ENCODE measurements around the gene AFF2. TPM values are rescaled to one million over a fixed set of nuclear protein-coding genes. Genes with fewer than 3 reads are reported as not detected.

Gene AFF2
- total and polyA plus RNA-seq, 8 donors, result 0.04 to 0.93 (median 0.41) TPM

DNA sequence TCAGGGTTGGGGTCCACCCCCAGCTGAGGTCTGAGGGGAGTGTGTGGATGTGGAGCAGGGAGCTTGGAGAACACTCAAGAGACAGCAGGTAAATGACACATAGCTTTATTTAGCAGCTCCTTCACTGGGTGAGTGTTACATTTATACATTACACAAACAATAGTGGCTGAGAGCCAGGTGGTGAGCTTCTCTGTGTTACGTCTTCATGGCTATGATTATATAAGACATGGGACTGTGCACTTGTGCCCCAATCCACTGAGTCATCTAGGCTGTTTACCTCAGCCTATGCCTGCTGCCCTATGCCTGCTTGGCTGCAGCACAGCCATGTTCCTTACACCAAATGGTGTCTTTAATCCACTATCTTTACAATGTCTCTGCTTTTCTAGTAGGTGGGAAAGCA lies 459.6 kb downstream of the AFF2 start:
- FAIRE-seq, result no peak
- TF ChIP-seq, protein P1, sequence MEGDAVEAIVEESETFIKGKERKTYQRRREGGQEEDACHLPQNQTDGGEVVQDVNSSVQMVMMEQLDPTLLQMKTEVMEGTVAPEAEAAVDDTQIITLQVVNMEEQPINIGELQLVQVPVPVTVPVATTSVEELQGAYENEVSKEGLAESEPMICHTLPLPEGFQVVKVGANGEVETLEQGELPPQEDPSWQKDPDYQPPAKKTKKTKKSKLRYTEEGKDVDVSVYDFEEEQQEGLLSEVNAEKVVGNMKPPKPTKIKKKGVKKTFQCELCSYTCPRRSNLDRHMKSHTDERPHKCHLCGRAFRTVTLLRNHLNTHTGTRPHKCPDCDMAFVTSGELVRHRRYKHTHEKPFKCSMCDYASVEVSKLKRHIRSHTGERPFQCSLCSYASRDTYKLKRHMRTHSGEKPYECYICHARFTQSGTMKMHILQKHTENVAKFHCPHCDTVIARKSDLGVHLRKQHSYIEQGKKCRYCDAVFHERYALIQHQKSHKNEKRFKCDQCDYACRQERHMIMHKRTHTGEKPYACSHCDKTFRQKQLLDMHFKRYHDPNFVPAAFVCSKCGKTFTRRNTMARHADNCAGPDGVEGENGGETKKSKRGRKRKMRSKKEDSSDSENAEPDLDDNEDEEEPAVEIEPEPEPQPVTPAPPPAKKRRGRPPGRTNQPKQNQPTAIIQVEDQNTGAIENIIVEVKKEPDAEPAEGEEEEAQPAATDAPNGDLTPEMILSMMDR (IDR thresholded peaks at IDR 0.05), result no peak
- Histone ChIP-seq H3K27me3 (peaks cover 0 to 4% (median 0%) of the 10 kb centered on the region in 4 donors), H3K4me3 (no peak overlapping the region), H3K36me3 (no peaks in the 10 kb centered on the region), H3K27ac (no peak overlapping the region), H3K9me3 (no peaks in the 10 kb centered on the region), H3K4me1 (no peaks in the 10 kb centered on the region)
- intact Hi-C loops (cut with DNase I), result no loop called here
- ATAC-seq, result no peak
- DNase-seq, result no peak
- WGBS, 2 donors, result 31 to 55% methylated on average over 1 of the region's 1 CpG

DNA sequence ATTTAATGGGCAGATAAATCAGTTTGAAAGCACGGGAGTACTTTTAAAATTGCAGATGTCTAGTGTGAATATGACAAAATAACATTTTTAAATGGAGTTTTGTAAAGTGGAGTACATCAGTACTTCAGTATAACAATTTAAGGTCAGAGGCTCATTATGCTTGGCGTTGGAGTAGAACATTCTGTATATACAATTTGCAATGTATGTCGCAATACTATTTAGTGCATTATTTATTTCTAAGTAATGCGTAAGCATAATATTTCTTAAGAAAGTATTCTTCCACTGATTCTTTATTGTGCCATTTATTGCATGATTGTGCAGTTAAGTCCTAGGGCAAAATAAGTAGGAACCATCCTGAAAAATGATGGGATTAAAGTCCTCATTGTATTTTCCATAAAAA lies 461.6 kb downstream of the AFF2 start:
- Histone ChIP-seq H3K9me3 (no peaks in the 10 kb centered on the region), H3K27ac (no peak overlapping the region), H3K4me3 (no peak overlapping the region), H3K27me3 (peaks cover 0 to 4% (median 0%) of the 10 kb centered on the region in 4 donors), H3K36me3 (no peaks in the 10 kb centered on the region), H3K4me1 (no peaks in the 10 kb centered on the region)
- no peak for DNase-seq
- intact Hi-C loops (cut with DNase I), result no loop called here
- ATAC-seq, result no peak
- FAIRE-seq, result no peak
- WGBS, 2 donors, result 72 to 74% methylated on average over 4 of the region's 4 CpGs
- TF ChIP-seq, protein P1 (IDR thresholded peaks at IDR 0.05), result no peak

DNA sequence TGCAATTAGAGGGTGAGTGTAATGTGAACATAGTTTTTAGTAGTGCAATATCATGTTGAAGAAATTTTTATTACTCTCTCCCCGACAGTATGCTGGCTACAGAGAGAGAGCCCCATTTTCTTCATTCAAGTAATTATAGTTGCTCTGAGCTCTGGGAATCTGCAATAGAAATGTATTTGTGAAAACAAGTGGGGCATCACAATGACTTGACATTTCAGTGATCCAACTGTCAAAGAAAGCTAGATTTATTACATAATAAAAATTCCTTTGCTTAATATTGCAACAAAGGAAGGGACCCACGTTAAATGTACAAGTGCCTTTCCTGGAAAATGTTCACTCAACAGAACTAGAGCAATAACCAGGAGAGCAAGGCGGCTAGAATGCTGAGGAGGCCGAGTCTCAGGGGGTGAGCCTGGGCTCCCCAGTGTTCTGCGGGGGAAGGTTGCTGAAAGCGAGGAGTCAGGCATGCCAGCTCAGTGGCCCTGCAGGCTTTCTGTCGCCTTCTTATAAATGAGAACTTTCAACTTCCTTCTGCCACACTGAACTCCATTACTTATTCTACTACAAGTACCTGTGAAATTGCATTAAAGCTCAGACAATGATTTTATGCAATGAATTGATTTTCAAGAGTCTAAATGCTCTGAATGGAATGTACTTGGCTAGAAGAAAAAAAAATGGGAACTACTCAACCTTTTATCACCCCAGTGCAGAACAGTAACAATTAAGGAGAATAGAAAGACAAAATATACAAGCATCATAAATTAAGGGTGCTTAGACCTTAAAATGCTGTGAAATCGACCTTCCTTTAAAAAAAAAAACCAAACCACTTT lies 476.4 kb downstream of the AFF2 start:
- no peaks in the 10 kb centered on the region for H3K9me3 ChIP-seq
- intact Hi-C loops (cut with DNase I), result no loop called here
- H3K27me3 ChIP-seq, result peaks cover 0 to 6% (median 1%) of the 10 kb centered on the region in 4 donors
- TF ChIP-seq, protein P1 (IDR thresholded peaks at IDR 0.05), result no peak
- no peak overlapping the region for H3K27ac ChIP-seq
- 37 to 41% methylated on average over 8 of the region's 8 CpGs for WGBS, 2 donors
- H3K4me3 ChIP-seq, result no peak overlapping the region
- FAIRE-seq (no peak), DNase-seq (no peak), ATAC-seq (no peak)
- no peaks in the 10 kb centered on the region for H3K4me1 ChIP-seq
- no peaks in the 10 kb centered on the region for H3K36me3 ChIP-seq

DNA sequence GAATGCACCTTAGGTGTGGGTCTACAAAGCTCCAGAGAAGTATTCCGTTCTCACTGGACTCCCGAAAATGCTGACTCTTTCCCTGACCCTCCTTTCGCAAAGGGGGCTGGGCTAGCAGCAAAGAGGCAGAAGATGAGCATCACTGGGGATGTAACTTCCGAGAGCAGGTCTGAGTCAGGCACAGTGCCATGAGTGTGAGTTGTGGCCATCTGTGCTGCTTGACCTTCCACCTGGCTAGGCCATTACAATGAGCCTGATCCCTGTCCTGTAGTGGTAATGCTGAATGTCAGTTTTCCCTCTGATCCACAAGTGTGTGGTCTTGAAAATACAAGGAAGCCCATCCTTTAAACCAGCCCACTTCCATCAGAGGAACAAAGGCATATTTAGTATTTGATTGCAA lies 479.4 kb downstream of the AFF2 start:
- Histone ChIP-seq H3K9me3 (no peaks in the 10 kb centered on the region), H3K27me3 (peaks cover 0 to 6% (median 1%) of the 10 kb centered on the region in 4 donors), H3K4me1 (no peaks in the 10 kb centered on the region), H3K27ac (no peak overlapping the region), H3K36me3 (no peaks in the 10 kb centered on the region), H3K4me3 (no peak overlapping the region)
- 68 to 72% methylated on average over 4 of the region's 4 CpGs for WGBS, 2 donors
- DNase-seq (no peak), ATAC-seq (no peak), FAIRE-seq (no peak)
- intact Hi-C loops (cut with DNase I), result no loop called here
- TF ChIP-seq, protein P1 (IDR thresholded peaks at IDR 0.05), result no peak

DNA sequence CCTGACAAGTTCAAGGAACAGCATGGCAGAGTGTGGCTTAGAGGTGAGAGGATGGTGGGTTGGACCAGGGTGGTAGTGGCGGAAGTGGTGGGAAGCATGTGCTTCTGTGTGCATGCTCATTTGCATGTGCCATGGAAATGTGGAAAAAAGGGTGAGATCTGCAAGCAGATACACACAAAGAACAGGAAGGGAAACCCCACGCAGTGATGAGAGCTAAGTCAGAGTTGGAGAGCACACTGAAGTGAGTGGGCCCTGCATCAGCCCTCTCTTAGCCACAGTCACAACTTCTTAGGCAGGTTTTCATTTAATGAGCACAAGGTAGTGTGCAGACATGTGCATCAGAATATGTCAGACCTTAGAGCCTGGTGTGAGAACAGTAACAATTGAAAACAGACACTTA lies 483.8 kb downstream of the AFF2 start:
- Histone ChIP-seq H3K4me1 (no peaks in the 10 kb centered on the region), H3K27me3 (no peaks in the 10 kb centered on the region), H3K27ac (no peak overlapping the region), H3K4me3 (no peak overlapping the region), H3K36me3 (no peaks in the 10 kb centered on the region), H3K9me3 (no peaks in the 10 kb centered on the region)
- 46 to 60% methylated on average over 2 of the region's 2 CpGs for WGBS, 2 donors
- DNase-seq (no peak), ATAC-seq (no peak), FAIRE-seq (no peak)
- intact Hi-C loops (cut with DNase I), result no loop called here
- TF ChIP-seq, protein P1 (IDR thresholded peaks at IDR 0.05), result no peak
